ENCODE results near the gene UNC5C.

UNC5C gene

GRCh38 chr4:95256108-95256835, 292.5 kb downstream of the UNC5C start:
- DNase-seq = no peak

GRCh38 chr4:95255396-95256107, 293.2 kb downstream of the UNC5C start:
- DNase-seq = no peak

- DNase-seq = no peak
These were observed 297.2 kb downstream of the UNC5C start for GRCh38 chr4:95251568-95251967.

GRCh38 chr4:95250544-95251137, 298.1 kb downstream of the UNC5C start:
- DNase-seq = no peak

GRCh38 chr4:95249426-95250021, 299.2 kb downstream of the UNC5C start:
- DNase-seq = no peak

- DNase-seq = no peak
These were observed 299.9 kb downstream of the UNC5C start for GRCh38 chr4:95248720-95249425.

GRCh38 chr4:95243892-95244291, 304.9 kb downstream of the UNC5C start:
- DNase-seq = no peak

GRCh38 chr4:95238554-95238953, 310.2 kb downstream of the UNC5C start:
- no peak for DNase-seq

GRCh38 chr4:95232358-95233156, 316.2 kb downstream of the UNC5C start:
- DNase-seq = no peak

- DNase-seq = no peak
These were observed 317.1 kb downstream of the UNC5C start for GRCh38 chr4:95231681-95232080.

- no peak for DNase-seq
These were observed 322.9 kb downstream of the UNC5C start for GRCh38 chr4:95225849-95226248.

GRCh38 chr4:95224402-95224801, 324.4 kb downstream of the UNC5C start:
- no peak for DNase-seq

- DNase-seq = no peak
These were observed 328.3 kb downstream of the UNC5C start for GRCh38 chr4:95220205-95221175.

GRCh38 chr4:95219109-95219508, 329.7 kb downstream of the UNC5C start:
- no peak for DNase-seq

- DNase-seq = no peak
These were observed 331.6 kb downstream of the UNC5C start for GRCh38 chr4:95217197-95217596.

GRCh38 chr4:95216636-95217035, 332.1 kb downstream of the UNC5C start:
- no peak for DNase-seq

- DNase-seq = no peak
These were observed 332.7 kb downstream of the UNC5C start for GRCh38 chr4:95215991-95216605.

- no peak for DNase-seq
These were observed 333.7 kb downstream of the UNC5C start for GRCh38 chr4:95215043-95215442.

- DNase-seq = no peak
These were observed 334.4 kb downstream of the UNC5C start for GRCh38 chr4:95214408-95214807.

- DNase-seq = no peak
These were observed 335.4 kb downstream of the UNC5C start for GRCh38 chr4:95213366-95213765.
